NCI-H1417 treated with DMSO at 0.1 percent for 48 hours (cell line): ENCODE measurements around the gene MYLK3.

Source experiments
- DNase-seq: peaks from one replicate; lab custom pipeline; 2025; lab: John Stamatoyannopoulos, UW

The MYLK3 gene

GRCh38 chr16:46727184-46727583 lies 21.0 kb downstream of the MYLK3 start:
- DNase-seq: no peak

- DNase-seq: no peak
Measured at GRCh38 chr16:46721885-46722284, 26.3 kb downstream of the MYLK3 start.

GRCh38 chr16:46720619-46721018 lies 27.5 kb downstream of the MYLK3 start:
- no peak for DNase-seq

- no peak for DNase-seq
Measured at GRCh38 chr16:46719528-46719927, 28.6 kb downstream of the MYLK3 start.

GRCh38 chr16:46718214-46718613 lies 29.9 kb downstream of the MYLK3 start:
- no peak for DNase-seq

- no peak for DNase-seq
Measured at GRCh38 chr16:46717692-46718091, 30.5 kb downstream of the MYLK3 start.

- DNase-seq: no peak
Measured at GRCh38 chr16:46715769-46716305, 32.3 kb downstream of the MYLK3 start.

- no peak for DNase-seq
Measured at GRCh38 chr16:46714797-46715591, 33.1 kb downstream of the MYLK3 start.

- DNase-seq: no peak
Measured at GRCh38 chr16:46713634-46714033, 34.5 kb downstream of the MYLK3 start.

GRCh38 chr16:46712911-46713310 lies 35.2 kb downstream of the MYLK3 start:
- DNase-seq: no peak

GRCh38 chr16:46711106-46712058 lies 36.8 kb downstream of the MYLK3 start:
- no peak for DNase-seq

- DNase-seq: no peak
Measured at GRCh38 chr16:46709469-46710005, 38.6 kb downstream of the MYLK3 start.

- DNase-seq: no peak
Measured at GRCh38 chr16:46706642-46707041, 41.5 kb downstream of the MYLK3 start.

- DNase-seq: no peak
Measured at GRCh38 chr16:46702030-46702429, 46.1 kb downstream of the MYLK3 start.

- DNase-seq: no peak
Measured at GRCh38 chr16:46701615-46702014, 46.5 kb downstream of the MYLK3 start.

GRCh38 chr16:46700048-46700447 lies 48.1 kb downstream of the MYLK3 start:
- DNase-seq: no peak

- no peak for DNase-seq
Measured at GRCh38 chr16:46696957-46697356, 51.2 kb downstream of the MYLK3 start.

- DNase-seq: no peak
Measured at GRCh38 chr16:46695937-46696336, 52.2 kb downstream of the MYLK3 start.

- no peak for DNase-seq
Measured at GRCh38 chr16:46693598-46693997, 54.5 kb downstream of the MYLK3 start.

GRCh38 chr16:46691726-46692125 lies 56.4 kb downstream of the MYLK3 start:
- DNase-seq: no peak

GRCh38 chr16:46690281-46691178 lies 57.6 kb downstream of the MYLK3 start:
- no peak for DNase-seq
